Gastroesophageal sphincter (tissue), 4 donors: Measurements from ENCODE around the gene DDX10. TPM values are rescaled to one million over a fixed set of nuclear protein-coding genes. Genes with fewer than 3 reads are reported as not detected.

Experiments
- ATAC-seq: fragments of 150-250 bp; one replicate; pipeline ENCODE4 v1.9.1; 2016; ENCODE audit warnings: mild to moderate bottlenecking, moderate library complexity
- H3K27ac ChIP-seq, 4 donors: fragments of 200-600 bp; sonication (generic) in 3 of 4; 1 replicate in 3 of 4; 2 replicates in 1 of 4; pipeline ENCODE4 v1.5.1; 2016 to 2019
- H3K27me3 ChIP-seq: fragments of 200-600 bp; sonication (generic); one replicate; pipeline ENCODE4 v1.5.1; 2019
- H3K36me3 ChIP-seq, 2 donors: fragments of 200-600 bp; sonication (generic); one replicate each; pipeline ENCODE4 v1.5.1; 2019; ENCODE audit warnings: control low read depth in 1 of 2
- H3K4me1 ChIP-seq, 3 donors: fragments of 200-600 bp; sonication (generic); 1 replicate in 2 of 3; 2 replicates in 1 of 3; pipeline ENCODE4 v1.5.1; 2016 to 2019; ENCODE audit warnings: control low read depth in 2 of 3
- H3K4me3 ChIP-seq, 2 donors: fragments of 200-600 bp; sonication (generic); one replicate each; pipeline ENCODE4 v1.5.1; 2019; ENCODE audit warnings: mild to moderate bottlenecking in 1 of 2, moderate library complexity in 1 of 2
- H3K9me3 ChIP-seq, 3 donors: fragments of 200-600 bp; sonication (generic); one replicate each; pipeline ENCODE4 v1.5.1; 2017 to 2019; ENCODE audit warnings: control low read depth in 2 of 3
- CTCF ChIP-seq, 4 experiments: fragments of 200-600 bp in 2 of 4; fragments of 450-650 bp in 2 of 4; sonication (generic) in 1 of 4; IDR thresholded peaks; one replicate each; pipeline ENCODE4 v1.5.1; 2017 to 2019; ENCODE audit warnings: antibody characterized with exemption in 4 of 4, mild to moderate bottlenecking in 2 of 4, moderate library complexity in 2 of 4
- EP300 ChIP-seq: sonication (generic); formaldehyde crosslinking; IDR thresholded peaks from one replicate; pipeline ENCODE4 v1.6.1; 2017; ENCODE audit warnings: antibody characterized with exemption, mild to moderate bottlenecking
- POLR2A ChIP-seq, 2 donors: fragments of 450-650 bp; IDR thresholded peaks; one replicate each; pipeline ENCODE4 v1.6.1; 2017; ENCODE audit warnings: antibody characterized with exemption in 2 of 2, mild to moderate bottlenecking in 2 of 2, moderate library complexity in 1 of 2
- POLR2AphosphoS5 ChIP-seq: sonication (generic); formaldehyde crosslinking; IDR thresholded peaks from one replicate; pipeline ENCODE4 v1.6.1; 2017; ENCODE audit warnings: antibody characterized with exemption
- WGBS, 2 donors: methylation state at CpG; one replicate each; pipeline ENCODE4 v1.1.5; 2018; ENCODE audit warnings: low coverage in 1 of 2; 5-methylcytosine and 5-hydroxymethylcytosine counted together
- total RNA-seq, 4 donors: library from RNA; depleted of rRNA; stranded (reverse); fragments of >200 nt; gene quantifications; one replicate each; pipeline ENCODE4 v1.1.0, GENCODE V29; 2016

Gene DDX10
- total RNA-seq, 4 donors from 2014 or later, result 16.3 to 44.8 (median 22.5) TPM

GRCh38 chr11:108838102-108838791 is 173.4 kb downstream of the DDX10 start:
- peaks cover 0 to 21% of the 10 kb centered on the region in 2 donors for H3K36me3 ChIP-seq
- no peaks in the 10 kb centered on the region for H3K4me1 ChIP-seq
- TF ChIP-seq EP300 (no peak), POLR2AphosphoS5 (no peak), CTCF (IDR thresholded peaks at IDR 0.05) (no peak), POLR2A (IDR thresholded peaks at IDR 0.05) (no peak)
- no peaks in the 10 kb centered on the region for H3K9me3 ChIP-seq
- H3K4me3 ChIP-seq, result no peak overlapping the region
- H3K27me3 ChIP-seq, result no peaks in the 10 kb centered on the region
- 85 to 90% methylated on average over 3 of the region's 3 CpGs for WGBS, 2 donors
- ATAC-seq, result no peak
- H3K27ac ChIP-seq, result no peak overlapping the region

- Histone ChIP-seq H3K27me3 (no peaks in the 10 kb centered on the region), H3K27ac (no peak overlapping the region), H3K4me1 (no peaks in the 10 kb centered on the region), H3K9me3 (no peaks in the 10 kb centered on the region), H3K36me3 (peaks cover 0 to 21% of the 10 kb centered on the region in 2 donors), H3K4me3 (no peak overlapping the region)
- no peak for ATAC-seq
- TF ChIP-seq CTCF (IDR thresholded peaks at IDR 0.05), result no peak
- TF ChIP-seq POLR2AphosphoS5, result no peak
- TF ChIP-seq EP300, result no peak
- no peak for TF ChIP-seq POLR2A (IDR thresholded peaks at IDR 0.05)
- WGBS, 2 donors, result 100% methylated on average over 1 of the region's 1 CpG
These were observed 173.9 kb downstream of the DDX10 start for GRCh38 chr11:108838792-108839105.

- Histone ChIP-seq H3K4me1 (no peaks in the 10 kb centered on the region), H3K36me3 (peaks cover 0 to 11% of the 10 kb centered on the region in 2 donors), H3K27ac (no peak overlapping the region), H3K4me3 (no peak overlapping the region), H3K27me3 (no peaks in the 10 kb centered on the region), H3K9me3 (no peaks in the 10 kb centered on the region)
- TF ChIP-seq CTCF (IDR thresholded peaks at IDR 0.05) (no peak), POLR2AphosphoS5 (no peak), POLR2A (IDR thresholded peaks at IDR 0.05) (no peak), EP300 (no peak)
- ATAC-seq, result no peak
These were observed 181.1 kb downstream of the DDX10 start for GRCh38 chr11:108846009-108846408.

GRCh38 chr11:108847298-108847990 is 182.6 kb downstream of the DDX10 start:
- Histone ChIP-seq H3K27ac (no peak overlapping the region), H3K36me3 (peaks cover 0 to 6% of the 10 kb centered on the region in 2 donors), H3K9me3 (no peaks in the 10 kb centered on the region), H3K4me1 (peaks cover 0 to 3% (median 0%) of the 10 kb centered on the region in 3 donors), H3K27me3 (no peaks in the 10 kb centered on the region), H3K4me3 (no peak overlapping the region)
- WGBS, 2 donors, result 50 to 100% methylated on average over 1 to 3 of the region's 3 CpGs
- ATAC-seq, result no peak
- TF ChIP-seq CTCF (IDR thresholded peaks at IDR 0.05), result no peak
- no peak for TF ChIP-seq EP300
- no peak for TF ChIP-seq POLR2A (IDR thresholded peaks at IDR 0.05)
- TF ChIP-seq POLR2AphosphoS5, result no peak

- no peak overlapping the region for H3K4me3 ChIP-seq
- ATAC-seq, result no peak
- H3K9me3 ChIP-seq, result no peaks in the 10 kb centered on the region
- H3K27ac ChIP-seq, result no peak overlapping the region
- no peaks in the 10 kb centered on the region for H3K27me3 ChIP-seq
- H3K36me3 ChIP-seq, result no peaks in the 10 kb centered on the region
- peaks cover 6 to 31% (median 12%) of the 10 kb centered on the region in 3 donors for H3K4me1 ChIP-seq
- no peak for TF ChIP-seq POLR2A (IDR thresholded peaks at IDR 0.05)
- no peak for TF ChIP-seq EP300
- TF ChIP-seq POLR2AphosphoS5, result no peak
- no peak for TF ChIP-seq CTCF (IDR thresholded peaks at IDR 0.05)
These were observed 186.9 kb downstream of the DDX10 start for GRCh38 chr11:108851781-108852180.
